Neutrophil (primary cell): ENCODE data around the gene SERBP1.

ENCODE experiments used
- H3K27ac ChIP-seq: fragments of 200-600 bp; sonication (generic); 2 replicates; pipeline ENCODE4 v1.5.1; 2016; ENCODE audit warnings: mild to moderate bottlenecking, moderate library complexity
- H3K27me3 ChIP-seq: fragments of 200-600 bp; sonication (generic); 2 replicates; pipeline ENCODE4 v1.6.0; 2016; ENCODE audit warnings: mild to moderate bottlenecking
- H3K36me3 ChIP-seq: fragments of 200-600 bp; sonication (generic); 2 replicates; pipeline ENCODE4 v1.5.1; 2017
- H3K4me1 ChIP-seq, 2 experiments: fragments of 200-600 bp in 1 of 2; sonication (generic) in 1 of 2; 1 replicate in 1 of 2; 2 replicates in 1 of 2; pipeline versions ENCODE4 v1.5.1 to v1.6.1; 2013 to 2016; ENCODE audit warnings: low read depth in 1 of 2, low read length in 1 of 2, mild to moderate bottlenecking in 1 of 2, moderate library complexity in 1 of 2; ENCODE audit not compliant: control insufficient read depth in 1 of 2, insufficient read depth in 1 of 2
- H3K4me3 ChIP-seq, 2 experiments: fragments of 200-600 bp in 1 of 2; sonication (generic) in 1 of 2; 1 replicate in 1 of 2; 2 replicates in 1 of 2; pipeline ENCODE4 v1.5.1; 2013 to 2016; ENCODE audit warnings: low read depth in 1 of 2, low read length in 1 of 2, mild to moderate bottlenecking in 1 of 2, moderate library complexity in 1 of 2
- H3K9me3 ChIP-seq: fragments of 200-600 bp; sonication (generic); 2 replicates; pipeline ENCODE4 v1.5.1; 2016
- CTCF ChIP-seq: fragments of 200-600 bp; sonication (generic); IDR thresholded peaks from 2 replicates; pipeline ENCODE4 v1.5.1; 2016; ENCODE audit warnings: antibody characterized with exemption

The SERBP1 gene

GRCh38 chr1:67368046-67368514 is 62.1 kb downstream of the SERBP1 start:
- H3K27ac ChIP-seq, result no peak overlapping the region
- no peak for TF ChIP-seq CTCF

GRCh38 chr1:67367370-67368045 is 62.7 kb downstream of the SERBP1 start:
- Histone ChIP-seq H3K4me3 (no peak overlapping the region), H3K4me1 (no peaks in the 10 kb centered on the region), H3K36me3 (no peaks in the 10 kb centered on the region), H3K9me3 (no peaks in the 10 kb centered on the region), H3K27ac (no peak overlapping the region), H3K27me3 (no peaks in the 10 kb centered on the region)
- TF ChIP-seq CTCF, result no peak

More at GRCh38 chr1:67368046-67368514, 62.1 kb downstream of the SERBP1 start:
- no peaks in the 10 kb centered on the region for H3K4me1 ChIP-seq
- H3K36me3 ChIP-seq, result no peaks in the 10 kb centered on the region
- no peaks in the 10 kb centered on the region for H3K27me3 ChIP-seq
- H3K9me3 ChIP-seq, result no peaks in the 10 kb centered on the region
- no peak overlapping the region for H3K4me3 ChIP-seq

- H3K9me3 ChIP-seq, result no peaks in the 10 kb centered on the region
Observed at GRCh38 chr1:67361641-67362040, 68.6 kb downstream of the SERBP1 start.

GRCh38 chr1:67359592-67359991 is 70.6 kb downstream of the SERBP1 start:
- no peak overlapping the region for H3K27ac ChIP-seq
- no peaks in the 10 kb centered on the region for H3K36me3 ChIP-seq
- H3K27me3 ChIP-seq, result no peaks in the 10 kb centered on the region
- no peak for TF ChIP-seq CTCF
- H3K4me3 ChIP-seq, result no peak overlapping the region
- H3K9me3 ChIP-seq, result no peaks in the 10 kb centered on the region
- no peaks in the 10 kb centered on the region for H3K4me1 ChIP-seq

More at GRCh38 chr1:67361641-67362040, 68.6 kb downstream of the SERBP1 start:
- Histone ChIP-seq H3K36me3 (no peaks in the 10 kb centered on the region), H3K4me3 (no peak overlapping the region), H3K27ac (no peak overlapping the region), H3K27me3 (no peaks in the 10 kb centered on the region), H3K4me1 (no peaks in the 10 kb centered on the region)
- no peak for TF ChIP-seq CTCF
